GM18508 (cell line): ENCODE measurements around the gene FRMD4A.
"Not testable (repeated sequence)": the region's sequence is repeated elsewhere in the genome, so short reads cannot be mapped to it uniquely, and the experiment has no call there.

Experiments
- ATAC-seq: cut with Tn5 transposase; IDR thresholded peaks from one replicate; pipeline ENCODE4 v1.9.1; 2021; ENCODE audit warnings: moderate number of reproducible peaks; ENCODE audit not compliant: insufficient read depth, unreplicated experiment

The FRMD4A gene

GRCh38 chr10:13902868-13903587, 427.7 kb downstream of the FRMD4A start:
- no peak for ATAC-seq

- ATAC-seq: no peak
These were observed 430.8 kb downstream of the FRMD4A start for GRCh38 chr10:13899941-13900340.

- ATAC-seq: not testable (repeated sequence)
These were observed 434.6 kb downstream of the FRMD4A start for GRCh38 chr10:13896146-13896545.

GRCh38 chr10:13894412-13895093, 436.2 kb downstream of the FRMD4A start:
- no peak for ATAC-seq

GRCh38 chr10:13893926-13894325, 436.8 kb downstream of the FRMD4A start:
- ATAC-seq: no peak

- ATAC-seq: no peak
These were observed 437.9 kb downstream of the FRMD4A start for GRCh38 chr10:13892871-13893270.

- no peak for ATAC-seq
These were observed 438.7 kb downstream of the FRMD4A start for GRCh38 chr10:13892001-13892491.

- no peak for ATAC-seq
These were observed 439.4 kb downstream of the FRMD4A start for GRCh38 chr10:13891128-13892000.

- no peak for ATAC-seq
These were observed 440.2 kb downstream of the FRMD4A start for GRCh38 chr10:13890233-13891127.

GRCh38 chr10:13887761-13888160, 443.0 kb downstream of the FRMD4A start:
- ATAC-seq: no peak

- no peak for ATAC-seq
These were observed 445.3 kb downstream of the FRMD4A start for GRCh38 chr10:13885238-13885990.

- ATAC-seq: no peak
These were observed 446.9 kb downstream of the FRMD4A start for GRCh38 chr10:13883636-13884444.

- ATAC-seq: no peak
These were observed 448.5 kb downstream of the FRMD4A start for GRCh38 chr10:13882119-13882711.

GRCh38 chr10:13880760-13881159, 450.0 kb downstream of the FRMD4A start:
- ATAC-seq: no peak

- ATAC-seq: no peak
These were observed 453.4 kb downstream of the FRMD4A start for GRCh38 chr10:13877154-13877909.

GRCh38 chr10:13873196-13873595, 457.5 kb downstream of the FRMD4A start:
- ATAC-seq: no peak

GRCh38 chr10:13872411-13872810, 458.3 kb downstream of the FRMD4A start:
- ATAC-seq: no peak
